Heart left ventricle (tissue), 13 donors: Measurements from ENCODE around the gene SNTA1.

Experiments
- POLR2A ChIP-seq, 2 donors: fragments of 450-650 bp; IDR thresholded peaks; one replicate each; pipeline ENCODE4 v1.6.1; 2017; ENCODE audit warnings: antibody characterized with exemption in 2 of 2, mild to moderate bottlenecking in 2 of 2, moderate library complexity in 2 of 2
- TF ChIP-seq, protein P1 (sequence below), 12 donors: fragments of 200-600 bp; sonication (generic) in 4 of 12; IDR thresholded peaks; one replicate each; pipeline versions ENCODE4 v1.5.0 to v1.8.0; 2018 to 2022; ENCODE audit warnings: antibody characterized with exemption in 12 of 12, mild to moderate bottlenecking in 5 of 12
- donor health status: ischemic (EF 13 %, LVEDD 7.1; RV severe dilation, severe dysfunction).
- donor health status: DM: no; HTN: yes; CAD: no.
- donor health status: DM: no; HTN: no; CAD: no.
- donor health status: ischemic (EF 25% LVEDD 6.9; RV normal size, moderate dysfunction).
- donor health status: ischemic (EF 25% LVEDD 5.7; RV mildly dilated, moderate dysfunction).
- donor health status: ischemic (EF 35%, LVEDD 5.7; RV mildly dilated, moderate dysfunction).
- donor health status: nonischemic (EF 11% LVEDD 7.7; RV severe dilation, severe dysfunction).
- donor health status: DM: yes; HTN: yes; CAD: no.
- donor health status: PGD.
- donor health status: ischemic (EF 29% LVEDD 5.4; RV normal size, mild dysfunction).
- donor health status: nonischemic (EF 23%, LVEDD 6.1; RV moderate dilation, normal function).

GRCh38 chr20:33441142-33441955 lies 2.2 kb downstream of the SNTA1 start:
- TF ChIP-seq, protein P1, sequence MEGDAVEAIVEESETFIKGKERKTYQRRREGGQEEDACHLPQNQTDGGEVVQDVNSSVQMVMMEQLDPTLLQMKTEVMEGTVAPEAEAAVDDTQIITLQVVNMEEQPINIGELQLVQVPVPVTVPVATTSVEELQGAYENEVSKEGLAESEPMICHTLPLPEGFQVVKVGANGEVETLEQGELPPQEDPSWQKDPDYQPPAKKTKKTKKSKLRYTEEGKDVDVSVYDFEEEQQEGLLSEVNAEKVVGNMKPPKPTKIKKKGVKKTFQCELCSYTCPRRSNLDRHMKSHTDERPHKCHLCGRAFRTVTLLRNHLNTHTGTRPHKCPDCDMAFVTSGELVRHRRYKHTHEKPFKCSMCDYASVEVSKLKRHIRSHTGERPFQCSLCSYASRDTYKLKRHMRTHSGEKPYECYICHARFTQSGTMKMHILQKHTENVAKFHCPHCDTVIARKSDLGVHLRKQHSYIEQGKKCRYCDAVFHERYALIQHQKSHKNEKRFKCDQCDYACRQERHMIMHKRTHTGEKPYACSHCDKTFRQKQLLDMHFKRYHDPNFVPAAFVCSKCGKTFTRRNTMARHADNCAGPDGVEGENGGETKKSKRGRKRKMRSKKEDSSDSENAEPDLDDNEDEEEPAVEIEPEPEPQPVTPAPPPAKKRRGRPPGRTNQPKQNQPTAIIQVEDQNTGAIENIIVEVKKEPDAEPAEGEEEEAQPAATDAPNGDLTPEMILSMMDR (IDR thresholded peaks at IDR 0.05), result no peak
- TF ChIP-seq POLR2A (IDR thresholded peaks at IDR 0.05), result no peak
